Endothelial cell of umbilical vein (primary cell): Measurements from ENCODE around the gene UBR4. TPM values are rescaled to one million over a fixed set of nuclear protein-coding genes. Genes with fewer than 3 reads are reported as not detected.

Source experiments
- BruUV-seq: library from RNA; stranded (reverse); fragments of 400-500 nt; replicated peaks from 2 replicates; lab custom pipeline; 2021; lab: Mats Ljungman, UMichigan
- CTCF ChIA-PET: fragments of 300-600, 350-600 bp; sonication (Branson Sonifier 250); formaldehyde crosslinking; loops from one replicate; lab custom pipeline; 2021; ENCODE audit warnings: antibody characterized with exemption, inconsistent platforms; lab: Charles Lee
- POLR2A ChIA-PET: fragments of 300-600, 350-600 bp; sonication (Branson Sonifier 250); formaldehyde crosslinking; loops from one replicate; lab custom pipeline; 2021; ENCODE audit warnings: antibody characterized with exemption, inconsistent platforms; lab: Charles Lee
- DNase-seq: peaks from one replicate; pipeline ENCODE4 v3.0.0-alpha.2; 2011; ENCODE audit warnings: low read depth, low spot score
- FAIRE-seq: peaks from 2 replicates; lab custom pipeline; 2011; peaks lifted over from hg19 to GRCh38; lab: Jason Lieb, UNC
- H2AFZ ChIP-seq: 2 replicates; pipeline ENCODE4 v1.6.0; 2012; ENCODE audit warnings: low read depth, low read length, control low read depth, inconsistent platforms
- H3K27ac ChIP-seq: 2 replicates; pipeline ENCODE4 v1.5.1; 2011; ENCODE audit warnings: low read depth, mild to moderate bottlenecking, control low read depth, low read length, moderate library complexity; ENCODE audit not compliant: insufficient read depth
- H3K27me3 ChIP-seq, 2 experiments: 2 replicates each; pipeline versions ENCODE4 v1.6.0 to v1.6.1; 2011; ENCODE audit warnings: low read length in 2 of 2, mixed read lengths in 1 of 2; ENCODE audit not compliant: control insufficient read depth in 2 of 2, insufficient read depth in 2 of 2
- H3K36me3 ChIP-seq, 2 experiments: 2 replicates in 1 of 2; 3 replicates in 1 of 2; pipeline ENCODE4 v1.5.1; 2011; ENCODE audit warnings: low read length in 2 of 2, mild to moderate bottlenecking in 1 of 2, moderate library complexity in 1 of 2; ENCODE audit not compliant: control insufficient read depth in 2 of 2, insufficient read depth in 2 of 2; ENCODE audit errors: extremely low read depth in 1 of 2
- H3K4me1 ChIP-seq: 3 replicates; pipeline ENCODE4 v1.5.1; 2011; ENCODE audit warnings: mild to moderate bottlenecking, low read length; ENCODE audit not compliant: control insufficient read depth, insufficient read depth; ENCODE audit errors: extremely low read depth
- H3K4me2 ChIP-seq: 2 replicates; pipeline ENCODE4 v1.6.1; 2011; ENCODE audit warnings: low read length, control low read depth, mixed read lengths; ENCODE audit not compliant: insufficient read depth
- H3K4me3 ChIP-seq, 3 experiments: fragments of 200-600 bp in 1 of 3; sonication (generic), shearing (Covaris generic) in 1 of 3; replicated peaks in 1 of 3; 2 replicates each; pipeline ENCODE4 v1.5.1; 2011 to 2016; ENCODE audit warnings: control low read depth in 3 of 3, low read length in 3 of 3, mild to moderate bottlenecking in 2 of 3, inconsistent platforms in 1 of 3, low read depth in 1 of 3, moderate library complexity in 1 of 3; ENCODE audit not compliant: insufficient read depth in 1 of 3
- H3K79me2 ChIP-seq: 2 replicates; pipeline ENCODE4 v1.6.0; 2012; ENCODE audit warnings: low read length, inconsistent platforms; ENCODE audit not compliant: control insufficient read depth, insufficient read depth
- H3K9ac ChIP-seq: replicated peaks from 2 replicates; pipeline ENCODE3; 2011; ENCODE audit warnings: low read length, control low read depth; ENCODE audit not compliant: insufficient read depth; ENCODE audit errors: extremely low read depth
- H3K9me1 ChIP-seq: replicated peaks from 3 replicates; pipeline ENCODE4 v1.6.0; 2011; ENCODE audit warnings: mild to moderate bottlenecking, low read length; ENCODE audit not compliant: control insufficient read depth, insufficient read depth; ENCODE audit errors: extremely low read depth
- H3K9me3 ChIP-seq: replicated peaks from 2 replicates; pipeline ENCODE4 v1.5.1; 2012; ENCODE audit warnings: low read length, inconsistent platforms; ENCODE audit not compliant: control insufficient read depth, insufficient read depth
- H4K20me1 ChIP-seq: replicated peaks from 2 replicates; pipeline ENCODE3; 2011; ENCODE audit warnings: mild to moderate bottlenecking, low read length; ENCODE audit not compliant: control insufficient read depth, insufficient read depth; ENCODE audit errors: extremely low read depth
- EZH2 ChIP-seq: IDR thresholded peaks from 2 replicates; pipeline ENCODE4 v1.6.1; 2012; ENCODE audit warnings: borderline replicate concordance, low read depth, mild to moderate bottlenecking, moderate library complexity, low read length, inconsistent platforms; ENCODE audit not compliant: severe bottlenecking
- FOS ChIP-seq: IDR thresholded peaks from 2 replicates; pipeline ENCODE4 v1.6.1; 2011; ENCODE audit warnings: mild to moderate bottlenecking, low read length, moderate library complexity, borderline replicate concordance; ENCODE audit not compliant: insufficient read depth
- GATA2 ChIP-seq: IDR thresholded peaks from 2 replicates; pipeline ENCODE4 v1.7.0; 2011; ENCODE audit warnings: low read depth, mild to moderate bottlenecking, moderate library complexity, mixed read lengths, low read length; ENCODE audit not compliant: insufficient read length, insufficient read depth
- JUN ChIP-seq: IDR thresholded peaks from 2 replicates; pipeline ENCODE4 v1.6.1; 2011; ENCODE audit warnings: borderline replicate concordance, low read depth; ENCODE audit not compliant: insufficient read length, insufficient read depth
- MYC ChIP-seq: IDR thresholded peaks from one replicate; pipeline ENCODE4 v1.6.1; 2011; ENCODE audit warnings: mild to moderate bottlenecking, low read depth, low read length
- POLR2A ChIP-seq: IDR thresholded peaks from 2 replicates; pipeline ENCODE4 v1.6.1; 2012; ENCODE audit warnings: low read depth, mild to moderate bottlenecking, control low read depth, low read length
- POLR2AphosphoS5 ChIP-seq: IDR thresholded peaks from 2 replicates; pipeline ENCODE4 v1.6.1; 2012; ENCODE audit warnings: low read depth, mild to moderate bottlenecking, control low read depth, low read length, moderate library complexity; ENCODE audit not compliant: insufficient read depth
- dilution Hi-C: fragments of 300-500 bp; cut with MboI; formaldehyde crosslinking; loops from one replicate; pipeline ENCODE4 v1.15.0; 2019; ENCODE audit warnings: low sequenced_read_pairs; ENCODE audit not compliant: extremely low pct_ligation_motif_present
- intact Hi-C: fragments of 100-400 bp; cut with micrococcal nuclease; formaldehyde crosslinking; loops from one replicate; pipeline ENCODE4 v1.10.0; 2022
- polyA plus RNA-seq, 4 experiments: library from polyadenylated mRNA; depleted of rRNA in 3 of 4; stranded (reverse) in 3 of 4; unstranded in 1 of 4; fragments of >200 nt; gene quantifications; 2 replicates each; pipeline versions ENCODE4 v1.2.1 to v1.2.3, GENCODE V29; 2011 to 2012; ENCODE audit warnings: missing spikeins in 1 of 4
- total RNA-seq: library from RNA; stranded (reverse); gene quantifications from 2 replicates; pipeline ENCODE4 v1.2.3, GENCODE V29; 2021
- TF ChIP-seq, protein P1 (sequence below), 2 donors: IDR thresholded peaks; 1 replicate in 1 of 2; 2 replicates in 1 of 2; pipeline ENCODE4 v1.5.1; 2011; ENCODE audit warnings: low read length in 2 of 2, mild to moderate bottlenecking in 2 of 2, moderate library complexity in 2 of 2, control low read depth in 1 of 2, inconsistent platforms in 1 of 2, low read depth in 1 of 2; ENCODE audit not compliant: insufficient read depth in 1 of 2; ENCODE audit errors: extremely low read depth in 1 of 2
- TF ChIP-seq, protein P2 (sequence below): IDR thresholded peaks from 2 replicates; pipeline ENCODE4 v1.6.1; 2011; ENCODE audit not compliant: insufficient read depth, insufficient read length

The UBR4 gene
- total and polyA plus RNA-seq, 2 donors (not counting 3 experiments of a cell fraction or from before 2014, with no cell fraction given) = 125 to 150 TPM

DNA sequence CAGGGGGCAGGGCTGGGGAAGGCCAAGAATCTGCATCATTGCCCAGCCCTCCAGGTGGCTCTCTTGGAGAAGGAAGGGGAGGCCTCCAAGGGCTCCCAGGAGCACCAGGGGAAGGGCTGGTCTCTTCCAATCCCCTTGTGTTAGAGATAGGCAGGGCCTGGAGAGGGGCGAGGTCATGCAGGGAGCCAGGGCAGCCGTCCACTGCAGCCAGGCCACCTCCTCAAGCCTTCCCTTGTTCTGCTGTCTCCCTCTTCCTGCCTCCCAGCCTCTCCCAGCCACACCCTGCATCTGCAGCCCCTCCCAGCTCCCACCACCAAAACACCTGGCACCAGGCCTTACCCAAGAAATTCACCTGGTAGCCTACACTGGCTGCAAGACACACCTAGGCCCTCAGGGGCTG lies 148.3 kb downstream of the UBR4 start:
- CTCF ChIA-PET = no interaction called here
- Histone ChIP-seq H4K20me1 (no peaks in the 10 kb centered on the region), H2AFZ (no peak overlapping the region), H3K9me3 (no peaks in the 10 kb centered on the region), H3K4me3 (no peak overlapping the region), H3K27me3 (no peaks in the 10 kb centered on the region), H3K79me2 (no peaks in the 10 kb centered on the region), H3K9me1 (no peaks in the 10 kb centered on the region), H3K4me1 (no peaks in the 10 kb centered on the region), H3K4me2 (no peak overlapping the region), H3K36me3 (no peaks in the 10 kb centered on the region), H3K9ac (no peak overlapping the region), H3K27ac (no peak overlapping the region)
- no peak for TF ChIP-seq MYC
- TF ChIP-seq, protein P1, sequence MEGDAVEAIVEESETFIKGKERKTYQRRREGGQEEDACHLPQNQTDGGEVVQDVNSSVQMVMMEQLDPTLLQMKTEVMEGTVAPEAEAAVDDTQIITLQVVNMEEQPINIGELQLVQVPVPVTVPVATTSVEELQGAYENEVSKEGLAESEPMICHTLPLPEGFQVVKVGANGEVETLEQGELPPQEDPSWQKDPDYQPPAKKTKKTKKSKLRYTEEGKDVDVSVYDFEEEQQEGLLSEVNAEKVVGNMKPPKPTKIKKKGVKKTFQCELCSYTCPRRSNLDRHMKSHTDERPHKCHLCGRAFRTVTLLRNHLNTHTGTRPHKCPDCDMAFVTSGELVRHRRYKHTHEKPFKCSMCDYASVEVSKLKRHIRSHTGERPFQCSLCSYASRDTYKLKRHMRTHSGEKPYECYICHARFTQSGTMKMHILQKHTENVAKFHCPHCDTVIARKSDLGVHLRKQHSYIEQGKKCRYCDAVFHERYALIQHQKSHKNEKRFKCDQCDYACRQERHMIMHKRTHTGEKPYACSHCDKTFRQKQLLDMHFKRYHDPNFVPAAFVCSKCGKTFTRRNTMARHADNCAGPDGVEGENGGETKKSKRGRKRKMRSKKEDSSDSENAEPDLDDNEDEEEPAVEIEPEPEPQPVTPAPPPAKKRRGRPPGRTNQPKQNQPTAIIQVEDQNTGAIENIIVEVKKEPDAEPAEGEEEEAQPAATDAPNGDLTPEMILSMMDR (IDR thresholded peaks at IDR 0.05; ENCODE audit: extremely low read depth in 1 of 2, insufficient read depth in 1 of 2, low read depth in 1 of 2, low read length in 2 of 2) = no peak
- no peak for TF ChIP-seq POLR2A
- no peak for TF ChIP-seq GATA2
- no peak for TF ChIP-seq POLR2AphosphoS5
- no peak for TF ChIP-seq JUN
- TF ChIP-seq, protein P2, sequence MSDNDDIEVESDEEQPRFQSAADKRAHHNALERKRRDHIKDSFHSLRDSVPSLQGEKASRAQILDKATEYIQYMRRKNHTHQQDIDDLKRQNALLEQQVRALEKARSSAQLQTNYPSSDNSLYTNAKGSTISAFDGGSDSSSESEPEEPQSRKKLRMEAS = no peak
- no peak for TF ChIP-seq FOS
- TF ChIP-seq EZH2 = no peak
- POLR2A ChIA-PET = no interaction called here
- intact Hi-C loops = no loop called here
- no TSS peak for BruUV-seq
- dilution Hi-C loops = no loop called here
- FAIRE-seq (no peak), DNase-seq (no peak)
